Measurements from ENCODE around the gene RMI2.
A peak's percentile ranks its signal among the peaks of the same experiment; 100 is the strongest.
"Not testable (repeated sequence)": the region's sequence is repeated elsewhere in the genome, so short reads cannot be mapped to it uniquely, and the experiment has no call there.

Gene RMI2

GRCh38 chr16:11345040-11345862 lies at the start of gene RMI2:
Gene RMI2, plus strand, starts transcription at chr16:11345459. Its CDS starts 13 bp downstream, at chr16:11345472.
- peaks cover 10% of the 10 kb centered on the region for H3K36me3 Mint-ChIP-seq (ENCODE audit: low read depth)
- H3K4me1 Mint-ChIP-seq (ENCODE audit: low read depth) = peaks cover 47% of the 10 kb centered on the region
- H3K4me3 Mint-ChIP-seq = peak within 1 kb of the TSS; percentile 80

GRCh38 chr16:11295672-11296071 lies 49.6 kb upstream of the RMI2 start:
- Mint-ChIP-seq H3K9me3 (no peaks in the 10 kb centered on the region), H3K4me1 (ENCODE audit: low read depth) (peaks cover 27% of the 10 kb centered on the region), H3K4me3 (no peak overlapping the region), H3K27ac (no peak overlapping the region), H3K27me3 (peaks cover 44% of the 10 kb centered on the region), H3K36me3 (ENCODE audit: low read depth) (no peaks in the 10 kb centered on the region)
- intact Hi-C loops (cut with micrococcal nuclease) = loop anchor here (5.0 kb wide), 1 partner anchor 38 kb away; the partner anchor contains the start of gene SOCS1

More at GRCh38 chr16:11345040-11345862, at the start of gene RMI2:
- Mint-ChIP-seq H3K27ac (peak within 1 kb of the TSS; percentile 78), H3K9me3 (no peaks in the 10 kb centered on the region), H3K27me3 (peaks cover 6% of the 10 kb centered on the region)
- intact Hi-C loops (cut with micrococcal nuclease) = loop anchor here (5.0 kb wide), 1 partner anchor 33 kb away; no protein-coding TSS in a partner anchor

- intact Hi-C loops (cut with micrococcal nuclease) = loop anchor here (5.0 kb wide), 1 partner anchor 39 kb away; the partner anchor contains the start of gene SOCS1
- Mint-ChIP-seq H3K4me1 (ENCODE audit: low read depth) (peaks cover 27% of the 10 kb centered on the region), H3K27me3 (peaks cover 41% of the 10 kb centered on the region), H3K9me3 (no peaks in the 10 kb centered on the region), H3K27ac (no peak overlapping the region), H3K4me3 (no peak overlapping the region), H3K36me3 (ENCODE audit: low read depth) (no peaks in the 10 kb centered on the region)
Measured at GRCh38 chr16:11296351-11296705, 48.9 kb upstream of the RMI2 start.

- Mint-ChIP-seq H3K27ac (peak overlapping the region; percentile 72), H3K36me3 (ENCODE audit: low read depth) (no peaks in the 10 kb centered on the region), H3K4me1 (ENCODE audit: low read depth) (peaks cover 27% of the 10 kb centered on the region), H3K4me3 (no peak overlapping the region), H3K9me3 (no peaks in the 10 kb centered on the region), H3K27me3 (peaks cover 35% of the 10 kb centered on the region)
- intact Hi-C loops (cut with micrococcal nuclease) = loop anchor here (5.0 kb wide), 1 partner anchor 40 kb away; the partner anchor contains the start of gene SOCS1
Measured at GRCh38 chr16:11296706-11297491, 48.4 kb upstream of the RMI2 start.

GRCh38 chr16:11297492-11298142 lies 47.6 kb upstream of the RMI2 start:
- peak overlapping the region; percentile 42 for H3K4me3 Mint-ChIP-seq
- intact Hi-C loops (cut with micrococcal nuclease) = loop anchor here (5.0 kb wide), 1 partner anchor 40 kb away; the partner anchor contains the start of gene SOCS1
- H3K27ac Mint-ChIP-seq = peak overlapping the region; percentile 72
- H3K27me3 Mint-ChIP-seq = peaks cover 35% of the 10 kb centered on the region
- no peaks in the 10 kb centered on the region for H3K9me3 Mint-ChIP-seq
- H3K36me3 Mint-ChIP-seq (ENCODE audit: low read depth) = no peaks in the 10 kb centered on the region
- peaks cover 27% of the 10 kb centered on the region for H3K4me1 Mint-ChIP-seq (ENCODE audit: low read depth)

GRCh38 chr16:11298143-11298900 lies 46.9 kb upstream of the RMI2 start:
- Mint-ChIP-seq H3K27ac (peak overlapping the region; percentile 72), H3K36me3 (ENCODE audit: low read depth) (no peaks in the 10 kb centered on the region), H3K4me1 (ENCODE audit: low read depth) (peaks cover 32% of the 10 kb centered on the region), H3K4me3 (no peak overlapping the region), H3K9me3 (no peaks in the 10 kb centered on the region), H3K27me3 (peaks cover 33% of the 10 kb centered on the region)
- intact Hi-C loops (cut with micrococcal nuclease) = loop anchor here (5.0 kb wide), 1 partner anchor 41 kb away; the partner anchor contains the start of gene SOCS1

GRCh38 chr16:11298950-11299547 lies 46.2 kb upstream of the RMI2 start:
- intact Hi-C loops (cut with micrococcal nuclease) = loop anchor here (5.0 kb wide), 1 partner anchor 42 kb away; the partner anchor contains the start of gene SOCS1
- H3K4me3 Mint-ChIP-seq; H3K9me3 Mint-ChIP-seq; H3K36me3 Mint-ChIP-seq (ENCODE audit: low read depth): not testable (repeated sequence)
- peaks cover 39% of the 10 kb centered on the region for H3K4me1 Mint-ChIP-seq (ENCODE audit: low read depth)
- peak overlapping the region; percentile 30 for H3K27ac Mint-ChIP-seq
- peaks cover 35% of the 10 kb centered on the region for H3K27me3 Mint-ChIP-seq

GRCh38 chr16:11299865-11300559 lies 45.2 kb upstream of the RMI2 start:
- H3K36me3 Mint-ChIP-seq (ENCODE audit: low read depth) = no peaks in the 10 kb centered on the region
- peaks cover 32% of the 10 kb centered on the region for H3K27me3 Mint-ChIP-seq
- intact Hi-C loops (cut with micrococcal nuclease) = loop anchor here (5.0 kb wide), 1 partner anchor 43 kb away; the partner anchor contains the start of gene SOCS1
- no peaks in the 10 kb centered on the region for H3K9me3 Mint-ChIP-seq
- H3K4me3 Mint-ChIP-seq = no peak overlapping the region
- peaks cover 45% of the 10 kb centered on the region for H3K4me1 Mint-ChIP-seq (ENCODE audit: low read depth)
- no peak overlapping the region for H3K27ac Mint-ChIP-seq

GRCh38 chr16:11300560-11300892 lies 44.7 kb upstream of the RMI2 start:
- no peaks in the 10 kb centered on the region for H3K9me3 Mint-ChIP-seq
- peaks cover 29% of the 10 kb centered on the region for H3K27me3 Mint-ChIP-seq
- intact Hi-C loops (cut with micrococcal nuclease) = no loop called here
- no peak overlapping the region for H3K27ac Mint-ChIP-seq
- H3K4me3 Mint-ChIP-seq = no peak overlapping the region
- H3K4me1 Mint-ChIP-seq (ENCODE audit: low read depth) = peaks cover 45% of the 10 kb centered on the region
- no peaks in the 10 kb centered on the region for H3K36me3 Mint-ChIP-seq (ENCODE audit: low read depth)

GRCh38 chr16:11301645-11302501 lies 43.4 kb upstream of the RMI2 start:
- Mint-ChIP-seq H3K27ac (peak overlapping the region; percentile 25), H3K36me3 (ENCODE audit: low read depth) (no peaks in the 10 kb centered on the region), H3K4me3 (no peak overlapping the region), H3K4me1 (ENCODE audit: low read depth) (peaks cover 51% of the 10 kb centered on the region), H3K9me3 (no peaks in the 10 kb centered on the region), H3K27me3 (peaks cover 29% of the 10 kb centered on the region)
- intact Hi-C loops (cut with micrococcal nuclease) = no loop called here

- Mint-ChIP-seq H3K9me3 (no peaks in the 10 kb centered on the region), H3K4me3 (no peak overlapping the region), H3K27me3 (peaks cover 29% of the 10 kb centered on the region), H3K4me1 (ENCODE audit: low read depth) (peaks cover 51% of the 10 kb centered on the region), H3K36me3 (ENCODE audit: low read depth) (no peaks in the 10 kb centered on the region), H3K27ac (no peak overlapping the region)
- intact Hi-C loops (cut with micrococcal nuclease) = no loop called here
Measured at GRCh38 chr16:11302977-11303376, 42.3 kb upstream of the RMI2 start.

All from dendritic cell treated with granulocyte-macrophage colony-stimulating factor and Interleukin-4, amounts not matched to agents 40 ng/mL and 50 ng/mL, for 4 days (primary cell).